Hematopoietic multipotent progenitor cell (in vitro differentiated cells): Measurements from ENCODE around the gene ACAN. TPM values are rescaled to one million over a fixed set of nuclear protein-coding genes. Genes with fewer than 3 reads are reported as not detected.
"Not testable (repeated sequence)": the region's sequence is repeated elsewhere in the genome, so short reads cannot be mapped to it uniquely, and the experiment has no call there.

Experiments
- DNase-seq, 3 donors: peaks; one replicate each; pipeline ENCODE4 v3.0.0-alpha.2; 2011 to 2015; ENCODE audit warnings: low read depth in 2 of 3, low spot score in 2 of 3
- total RNA-seq: library from RNA; depleted of rRNA; stranded (reverse); fragments of >200 nt; gene quantifications from one replicate; pipeline ENCODE4 v1.2.3, GENCODE V29; 2012

The ACAN gene
- total RNA-seq, 1 donor, result not detected

- no peak for DNase-seq
Observed at GRCh38 chr15:88913850-88914169, 110.6 kb downstream of the ACAN start.

- DNase-seq, result no peak
Observed at GRCh38 chr15:88915354-88915753, 112.1 kb downstream of the ACAN start.

DNA sequence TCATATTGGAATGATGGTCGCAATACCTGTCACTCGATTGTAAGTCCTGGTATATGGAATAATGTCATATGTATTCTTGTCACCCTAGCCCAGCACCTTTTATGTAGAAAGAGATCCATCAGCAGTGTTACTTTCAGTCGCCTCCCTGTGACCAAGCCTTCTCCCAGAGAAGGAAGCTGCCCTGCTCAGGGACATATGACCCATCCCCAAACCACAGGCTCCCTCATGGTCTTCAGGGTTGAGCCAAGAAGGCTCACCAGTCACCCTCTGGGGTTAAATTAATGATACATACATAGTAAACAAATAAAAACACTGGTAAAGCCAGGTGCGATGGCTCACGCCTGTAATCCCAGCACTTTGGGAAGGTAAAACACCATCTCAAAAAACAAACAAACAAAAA is 114.5 kb downstream of the ACAN start:
- no peak for DNase-seq

- DNase-seq, result no peak
Observed at GRCh38 chr15:88918738-88919137, 115.5 kb downstream of the ACAN start.

- DNase-seq, result no peak
Observed at GRCh38 chr15:88920186-88920891, 117.1 kb downstream of the ACAN start.

DNA sequence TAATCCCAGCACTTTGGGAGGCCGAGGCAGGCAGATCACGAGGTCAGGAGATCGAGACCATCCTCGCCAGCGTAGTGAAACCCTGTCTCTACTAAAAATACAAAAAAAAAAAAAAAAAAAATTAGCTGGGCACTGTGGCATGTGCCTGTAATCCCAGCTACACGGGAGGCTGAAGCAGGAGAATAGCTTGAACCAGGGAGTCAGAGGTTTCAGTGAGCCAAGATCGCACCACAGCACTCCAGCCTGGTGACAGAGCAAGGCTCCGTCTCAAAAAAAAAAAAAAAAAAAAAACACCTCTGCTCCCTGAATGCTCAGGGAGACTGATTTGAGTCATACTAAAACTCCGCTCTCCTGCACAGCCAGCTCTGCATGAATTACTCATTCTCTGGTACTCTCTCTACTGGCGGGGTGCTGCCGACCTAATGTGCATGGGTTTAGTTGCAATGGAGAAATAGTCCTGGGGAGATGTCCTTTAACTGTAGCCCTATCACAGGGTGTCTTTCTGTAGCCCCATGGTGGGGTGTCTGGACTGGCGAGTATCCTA is 117.7 kb downstream of the ACAN start:
- not testable (repeated sequence) for DNase-seq

Other genes with a start within 250 kb of the ACAN start
- 22.9 TPM for gene AEN, start 182.1 kb upstream of the ACAN start, total RNA-seq
- 40.7 TPM for gene ISG20, start 164.4 kb upstream of the ACAN start, total RNA-seq
- 15.1 TPM for gene HAPLN3, start 92.1 kb downstream of the ACAN start, total RNA-seq
- 46.3 TPM for gene MFGE8, start 109.9 kb downstream of the ACAN start, total RNA-seq